Measurements from ENCODE around the gene UBAP1L.
A peak's percentile ranks its signal among the peaks of the same experiment; 100 is the strongest.

UBAP1L gene

DNA sequence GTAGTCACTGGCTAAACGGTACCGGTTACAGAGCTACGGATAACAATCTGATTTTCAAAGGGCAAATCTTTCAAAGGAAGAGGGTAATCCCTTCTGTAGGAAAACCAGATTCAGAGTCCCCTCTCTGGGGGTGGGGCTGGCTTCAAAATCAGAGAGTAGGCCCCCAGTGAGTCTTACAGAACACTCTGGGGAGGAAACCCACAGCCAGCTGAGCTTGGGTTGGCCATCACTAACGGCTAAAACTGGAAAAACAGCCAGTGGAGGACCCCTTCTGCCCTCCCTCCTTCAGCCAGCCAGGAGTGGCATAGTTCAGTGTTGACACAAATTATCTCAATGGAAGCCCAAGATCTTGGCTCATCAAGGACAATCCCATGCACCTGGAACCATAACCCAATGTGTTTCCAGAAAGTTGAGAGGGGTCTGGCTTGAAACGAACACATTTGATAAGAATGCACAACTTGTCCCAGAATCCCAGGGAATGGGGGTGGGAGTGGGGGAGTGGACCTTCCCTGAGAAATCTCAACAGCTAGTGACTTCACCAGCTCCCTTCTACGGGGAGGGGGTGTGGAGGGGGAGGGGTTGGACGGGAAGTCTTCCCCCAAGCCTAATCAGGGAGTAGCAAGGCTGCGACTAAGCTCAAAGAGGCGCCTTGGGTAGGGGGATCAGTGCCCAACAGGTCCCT lies 48.2 kb downstream of the UBAP1L start:
- no peak for DNase-seq (ENCODE audit: low read depth in 2 of 2)

GRCh38 chr15:65066001-65066634 lies 48.9 kb downstream of the UBAP1L start:
- no peak for DNase-seq (ENCODE audit: low read depth in 2 of 2)

DNA sequence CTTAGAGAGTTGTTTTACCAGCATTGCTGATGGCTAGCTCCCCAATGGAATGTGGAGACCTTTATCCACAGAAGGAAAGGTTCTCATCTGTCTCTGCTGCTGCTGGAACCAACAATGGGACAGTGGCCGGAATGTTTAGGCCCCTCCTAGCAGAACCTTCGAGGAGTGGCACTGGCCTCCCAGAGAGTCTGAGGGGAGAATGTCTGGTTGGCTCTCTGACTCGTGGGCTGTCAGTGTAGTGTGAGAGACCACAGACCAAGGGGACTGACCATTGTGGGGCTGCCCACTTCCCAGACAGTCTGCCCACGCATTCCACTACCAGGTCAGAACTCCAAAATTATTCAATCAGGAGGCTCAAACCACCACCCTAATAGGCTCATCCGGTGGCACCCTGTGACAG lies 52.3 kb downstream of the UBAP1L start:
- no peak for DNase-seq (ENCODE audit: low read depth in 2 of 2)

DNA sequence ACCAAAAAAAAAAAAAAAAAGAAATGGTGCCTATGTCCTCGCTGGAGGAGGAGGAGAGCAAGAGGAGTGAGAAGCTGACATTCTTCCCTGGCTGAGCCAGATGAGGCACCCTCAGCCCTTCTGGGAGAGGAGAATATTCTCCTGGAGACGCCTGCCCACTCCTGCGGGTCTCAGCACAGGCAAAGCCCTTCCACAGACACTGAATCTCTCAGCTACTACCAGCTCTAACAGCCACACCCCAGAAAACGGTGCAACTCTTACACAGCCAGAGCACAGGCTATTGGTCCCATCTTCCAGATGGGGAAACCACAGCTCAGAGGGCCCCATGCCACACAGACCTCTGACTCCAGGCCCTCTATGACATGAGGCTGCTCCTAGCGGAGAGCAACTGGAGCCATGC lies 52.9 kb downstream of the UBAP1L start:
- DNase-seq (ENCODE audit: low read depth in 2 of 2) = no peak

DNA sequence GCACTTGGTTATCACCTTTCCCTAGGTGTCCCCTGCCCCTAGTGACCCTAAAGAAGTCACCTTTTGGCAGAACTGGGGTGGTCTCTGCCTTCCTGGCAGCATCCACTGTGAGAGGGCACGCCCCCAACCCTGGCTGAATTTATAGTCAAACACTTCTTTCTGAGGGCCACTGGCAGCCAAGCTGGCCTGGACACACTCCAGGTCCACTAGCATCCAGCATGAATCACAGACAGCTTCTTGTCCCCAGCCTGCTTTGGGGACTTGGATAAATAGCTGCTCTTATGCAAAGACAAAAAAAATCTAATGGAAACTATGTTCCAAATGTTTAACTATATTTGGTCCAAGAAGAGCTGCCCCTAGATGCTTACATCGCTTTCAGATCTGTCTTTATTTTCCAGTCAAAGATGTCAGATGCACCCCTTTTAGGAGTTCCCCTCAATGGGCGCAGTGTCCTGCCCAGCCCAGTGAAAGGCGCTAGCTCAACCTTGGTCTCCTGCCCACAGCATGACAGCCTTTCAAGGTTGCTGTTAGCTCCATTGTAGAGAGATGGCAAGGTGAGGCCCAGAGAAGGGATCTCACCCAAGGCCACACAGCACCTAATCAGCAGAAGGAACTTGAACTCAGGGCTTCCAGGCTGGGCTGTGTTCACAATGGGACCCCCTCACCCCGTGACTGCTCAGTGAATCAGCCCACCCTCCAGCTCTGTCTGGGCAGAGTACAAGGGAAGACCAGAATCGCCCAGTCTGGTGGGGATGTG lies 54.2 kb downstream of the UBAP1L start:
- DNase-seq (ENCODE audit: low read depth in 2 of 2) = no peak

DNA sequence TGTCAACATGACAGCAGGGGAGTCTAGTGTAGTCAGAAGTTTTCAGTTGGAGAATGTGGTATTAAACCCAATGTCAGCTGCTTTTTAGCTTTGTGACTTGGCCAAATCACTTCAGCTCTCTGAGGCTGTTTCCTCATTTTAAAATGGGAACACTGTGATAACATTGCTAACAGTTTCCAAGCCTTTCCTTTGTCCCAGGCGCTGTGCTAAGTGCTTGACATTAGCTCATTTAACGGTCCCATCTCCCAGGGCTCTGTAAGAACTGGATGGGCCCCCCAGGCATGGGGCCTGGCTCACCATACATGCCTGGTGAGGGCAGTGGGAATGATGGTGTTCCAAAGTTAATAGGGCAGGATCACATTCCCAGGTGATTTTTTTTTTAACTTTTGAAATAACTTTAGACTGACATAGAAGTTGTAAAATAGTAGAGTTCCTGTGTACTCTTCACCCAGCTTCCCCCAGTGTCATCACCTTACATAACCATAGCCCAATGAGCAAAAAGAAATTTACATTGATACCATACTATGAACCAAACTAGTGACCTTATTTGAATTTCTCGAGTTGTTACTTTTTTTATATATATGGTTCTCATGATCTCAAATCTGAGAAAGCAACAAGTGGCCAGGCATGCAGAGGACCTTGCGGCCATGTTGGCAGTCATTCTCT lies 54.9 kb downstream of the UBAP1L start:
- no peak for DNase-seq (ENCODE audit: low read depth in 2 of 2)

GRCh38 chr15:65059369-65059750 lies 55.6 kb downstream of the UBAP1L start:
- no peak for DNase-seq (ENCODE audit: low read depth in 2 of 2)

DNA sequence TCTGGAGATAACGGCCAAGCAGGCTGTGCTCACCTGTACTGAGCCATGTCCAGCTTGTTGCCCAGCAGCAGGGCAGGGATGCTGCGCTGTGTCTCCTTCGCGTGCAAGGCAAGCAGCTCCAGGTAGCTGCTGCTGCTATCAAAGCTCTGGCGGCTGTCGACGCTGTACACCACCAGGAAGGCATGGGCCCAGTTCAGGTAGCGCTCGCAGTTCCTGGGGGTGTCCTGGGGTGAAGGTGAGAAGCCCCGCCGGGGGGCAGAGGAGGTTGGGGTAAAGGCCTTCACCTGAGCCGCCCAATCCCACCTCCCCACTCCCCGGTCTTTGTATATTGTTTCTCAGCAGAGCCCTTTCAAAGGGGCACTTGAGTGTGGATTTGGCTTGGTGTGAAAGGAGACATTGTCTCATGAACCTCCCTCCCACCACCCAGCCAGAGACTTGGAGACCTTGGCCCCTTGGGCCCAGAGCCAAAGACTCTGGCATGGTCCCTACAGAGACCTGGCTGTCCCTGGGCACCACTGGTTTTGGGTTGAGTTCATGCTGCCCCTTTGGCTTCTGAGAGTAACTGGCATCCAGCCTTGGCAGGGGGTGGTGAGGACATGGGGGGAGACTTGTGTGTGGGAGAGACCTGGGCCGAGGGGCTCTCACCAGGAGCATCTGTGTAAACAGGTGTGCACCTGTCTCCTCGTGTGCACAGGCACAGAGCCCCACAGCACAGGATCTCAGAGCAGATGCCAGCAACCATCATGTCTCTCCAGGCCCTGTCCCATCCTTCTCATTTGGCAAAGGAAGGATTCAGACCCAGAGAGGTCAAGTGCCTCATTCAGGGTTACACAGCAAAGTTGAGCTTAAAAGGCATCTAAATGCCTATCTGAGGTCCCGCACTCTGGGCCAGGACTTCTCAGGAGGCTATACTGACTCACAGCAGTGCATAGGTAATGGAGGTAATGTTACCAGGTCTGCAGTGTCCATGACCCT lies 56.3 kb downstream of the UBAP1L start:
- no peak for DNase-seq (ENCODE audit: low read depth in 2 of 2)

- DNase-seq (ENCODE audit: low read depth in 2 of 2) = no peak
Observed at GRCh38 chr15:65057549-65057940, 57.5 kb downstream of the UBAP1L start.

GRCh38 chr15:65056868-65057548 lies 58.0 kb downstream of the UBAP1L start:
- DNase-seq (ENCODE audit: low read depth in 2 of 2) = no peak

- DNase-seq (ENCODE audit: low read depth in 2 of 2) = no peak
Observed at GRCh38 chr15:65056106-65056505, 58.9 kb downstream of the UBAP1L start.

DNA sequence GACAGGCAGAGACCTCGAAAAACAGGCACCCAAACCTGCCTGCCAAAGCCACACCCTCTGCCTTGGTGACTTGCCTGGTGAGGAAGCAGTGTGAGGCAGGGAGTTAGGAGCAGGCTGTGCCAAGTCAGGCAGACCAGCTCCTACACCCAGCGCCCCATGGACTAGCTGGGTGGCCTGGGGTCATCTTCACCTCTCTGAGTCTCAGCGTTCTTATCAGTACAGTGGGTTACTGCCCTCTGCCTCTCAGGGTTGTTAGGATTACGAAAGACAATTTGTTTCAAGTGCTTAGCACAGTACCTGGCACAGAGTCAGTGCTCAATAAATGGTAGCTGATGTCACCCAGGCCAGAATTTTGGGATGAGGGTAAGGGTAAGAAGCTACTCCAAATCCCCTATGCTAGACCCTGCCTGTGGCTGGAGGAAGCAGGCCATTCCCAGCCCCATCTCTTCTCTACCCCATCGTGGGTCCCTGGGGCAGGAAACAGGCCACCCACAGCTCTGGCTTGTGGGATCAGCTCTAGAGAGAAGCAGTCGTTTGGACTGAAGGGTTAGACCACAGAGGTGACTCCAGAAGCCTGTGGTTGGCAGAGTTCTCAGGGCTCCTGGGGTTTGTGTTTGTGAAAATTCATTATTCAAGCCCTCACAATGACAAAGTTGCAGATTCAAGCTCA lies 59.7 kb downstream of the UBAP1L start:
- DNase-seq (ENCODE audit: low read depth in 2 of 2) = no peak

GRCh38 chr15:65054333-65055200 lies 60.4 kb downstream of the UBAP1L start:
- DNase-seq (ENCODE audit: low read depth in 2 of 2) = no peak

GRCh38 chr15:65052956-65053355 lies 62.0 kb downstream of the UBAP1L start:
- no peak for DNase-seq (ENCODE audit: low read depth in 2 of 2)

GRCh38 chr15:65051266-65051665 lies 63.7 kb downstream of the UBAP1L start:
- no peak for DNase-seq (ENCODE audit: low read depth in 2 of 2)

DNA sequence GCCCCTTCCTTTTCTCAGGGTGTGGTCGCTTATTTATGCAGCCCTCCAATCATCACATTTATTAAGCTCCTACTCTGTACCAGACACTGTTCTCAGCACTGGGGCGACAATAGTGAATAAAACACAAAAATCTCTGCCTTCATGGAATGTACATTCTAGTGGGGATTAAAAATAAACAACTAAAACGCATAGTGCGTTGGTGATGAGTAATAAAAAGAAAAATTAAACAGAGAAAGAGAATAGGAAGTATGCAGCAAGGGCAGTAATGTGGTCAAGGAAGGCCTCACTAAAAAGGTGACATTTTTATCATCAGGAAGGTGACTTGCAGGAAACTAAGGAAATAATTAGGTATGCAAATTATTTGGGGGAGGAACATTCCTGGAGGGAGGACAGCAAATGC lies 64.7 kb downstream of the UBAP1L start:
- DNase-seq (ENCODE audit: low read depth in 2 of 2) = no peak

DNA sequence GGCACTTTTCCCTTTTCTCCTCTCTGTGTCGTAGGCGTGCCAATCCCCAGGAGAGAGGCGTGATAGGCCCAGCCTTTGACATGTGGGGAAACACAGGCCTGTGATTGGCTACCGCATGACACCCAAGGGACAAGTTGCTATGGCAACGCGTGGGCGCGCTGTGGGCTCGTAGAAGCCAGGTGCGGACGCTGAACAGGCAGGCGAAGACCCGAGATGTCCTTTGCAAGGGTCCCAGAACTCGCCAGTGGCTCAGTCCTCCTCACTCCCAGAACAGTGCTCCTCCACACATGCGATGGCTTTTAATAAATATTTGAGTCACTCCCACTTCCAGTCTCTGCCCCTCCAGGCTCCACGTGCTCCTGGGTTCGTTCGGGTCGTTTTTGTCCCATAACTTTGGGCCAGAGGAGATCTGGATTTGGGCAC lies 65.6 kb downstream of the UBAP1L start:
- DNase-seq (ENCODE audit: low read depth in 2 of 2) = peak; percentile 85 to 88

- DNase-seq (ENCODE audit: low read depth in 2 of 2) = no peak
Observed at GRCh38 chr15:65048241-65048640, 66.8 kb downstream of the UBAP1L start.

Measured in fibroblast of skin of left quadriceps (primary cell).